ENCODE measurements around the gene TBC1D22A.

Gene TBC1D22A

DNA sequence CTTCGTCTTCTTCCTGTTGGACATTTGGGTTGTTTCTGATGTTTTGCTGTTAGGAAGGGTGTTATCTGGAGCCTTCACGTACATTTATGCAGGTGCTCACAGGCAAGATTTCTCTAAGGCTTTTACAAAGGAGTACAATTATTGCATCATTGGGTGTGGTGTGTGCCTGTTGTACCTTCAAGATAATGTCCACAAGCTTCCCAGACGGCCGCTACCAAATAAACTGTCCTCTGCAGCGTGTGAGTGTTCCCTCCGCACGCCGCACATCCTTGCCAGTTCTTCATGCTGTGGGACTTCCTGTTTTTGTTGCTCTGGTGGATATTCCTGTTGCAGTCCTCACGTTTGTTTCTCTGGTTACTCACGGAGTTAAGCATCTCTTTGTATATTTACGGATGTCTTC is 133.3 kb downstream of the TBC1D22A start:
- DNase-seq (ENCODE audit: low read depth in 2 of 2) = no peak
- TF ChIP-seq, protein P1, sequence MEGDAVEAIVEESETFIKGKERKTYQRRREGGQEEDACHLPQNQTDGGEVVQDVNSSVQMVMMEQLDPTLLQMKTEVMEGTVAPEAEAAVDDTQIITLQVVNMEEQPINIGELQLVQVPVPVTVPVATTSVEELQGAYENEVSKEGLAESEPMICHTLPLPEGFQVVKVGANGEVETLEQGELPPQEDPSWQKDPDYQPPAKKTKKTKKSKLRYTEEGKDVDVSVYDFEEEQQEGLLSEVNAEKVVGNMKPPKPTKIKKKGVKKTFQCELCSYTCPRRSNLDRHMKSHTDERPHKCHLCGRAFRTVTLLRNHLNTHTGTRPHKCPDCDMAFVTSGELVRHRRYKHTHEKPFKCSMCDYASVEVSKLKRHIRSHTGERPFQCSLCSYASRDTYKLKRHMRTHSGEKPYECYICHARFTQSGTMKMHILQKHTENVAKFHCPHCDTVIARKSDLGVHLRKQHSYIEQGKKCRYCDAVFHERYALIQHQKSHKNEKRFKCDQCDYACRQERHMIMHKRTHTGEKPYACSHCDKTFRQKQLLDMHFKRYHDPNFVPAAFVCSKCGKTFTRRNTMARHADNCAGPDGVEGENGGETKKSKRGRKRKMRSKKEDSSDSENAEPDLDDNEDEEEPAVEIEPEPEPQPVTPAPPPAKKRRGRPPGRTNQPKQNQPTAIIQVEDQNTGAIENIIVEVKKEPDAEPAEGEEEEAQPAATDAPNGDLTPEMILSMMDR (IDR thresholded peaks at IDR 0.05; ENCODE audit: low read depth, low read length) = no peak
- no peak overlapping the region for H3K4me3 ChIP-seq (replicated peaks in 1 of 2; ENCODE audit: low read depth in 2 of 2, low read length in 2 of 2)

DNA sequence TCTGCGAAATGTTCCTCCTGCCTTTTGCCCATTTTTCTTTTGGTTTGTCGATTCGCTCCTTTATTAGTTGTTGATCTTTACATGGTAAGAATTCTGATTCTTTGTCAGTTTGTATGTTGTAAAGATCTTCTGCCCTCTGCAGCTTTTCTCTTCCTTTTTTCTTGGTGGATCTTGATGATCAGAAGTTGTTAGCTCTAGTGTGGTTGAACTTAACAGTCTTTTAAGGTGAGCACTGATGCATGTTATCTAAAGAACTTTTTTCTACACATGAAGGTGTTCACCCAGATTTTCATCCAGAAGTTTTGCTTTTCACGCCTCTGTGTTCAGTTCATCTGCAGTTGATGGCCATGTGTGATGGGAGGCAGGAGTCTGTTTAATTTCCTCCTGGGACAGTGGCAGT is 133.7 kb downstream of the TBC1D22A start:
- TF ChIP-seq, protein P1 (IDR thresholded peaks at IDR 0.05; ENCODE audit: low read depth, low read length) = no peak
- no peak overlapping the region for H3K4me3 ChIP-seq (replicated peaks in 1 of 2; ENCODE audit: low read depth in 2 of 2, low read length in 2 of 2)
- DNase-seq (ENCODE audit: low read depth in 2 of 2) = no peak

DNA sequence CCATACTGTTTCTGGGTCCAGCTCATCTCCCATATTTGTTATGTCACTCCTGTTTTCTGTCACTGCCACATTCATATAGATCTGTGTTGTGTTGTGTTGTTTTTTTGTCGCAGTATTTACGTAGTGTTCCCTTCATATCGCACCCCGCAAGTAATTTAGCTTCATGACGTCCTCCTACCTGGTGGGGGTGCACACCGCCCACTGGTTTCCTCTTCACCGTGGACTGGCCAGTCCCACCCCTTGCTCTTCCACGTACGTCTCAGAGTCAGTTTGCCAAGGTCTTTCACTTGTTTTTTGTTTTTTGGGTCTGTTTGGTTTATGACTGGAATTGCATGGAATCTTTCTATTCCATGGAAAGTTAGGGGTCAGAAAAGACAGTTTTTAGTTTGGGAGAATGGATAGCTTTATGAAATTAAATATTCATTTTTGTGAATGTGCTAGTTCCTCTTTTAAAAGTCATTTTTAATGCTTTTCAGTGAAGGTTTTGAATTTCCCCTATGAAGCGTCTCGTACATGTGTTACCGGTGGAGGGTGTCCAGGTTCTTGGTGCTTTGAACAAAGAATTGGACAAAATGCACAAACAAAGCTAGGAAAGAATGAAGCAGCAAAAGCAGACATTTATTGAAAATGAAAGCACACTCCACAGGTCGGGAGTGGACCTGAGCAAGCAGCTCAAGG is 134.3 kb downstream of the TBC1D22A start:
- H3K4me3 ChIP-seq (replicated peaks in 1 of 2; ENCODE audit: low read depth in 2 of 2, low read length in 2 of 2) = no peak overlapping the region
- TF ChIP-seq, protein P1 (IDR thresholded peaks at IDR 0.05; ENCODE audit: low read depth, low read length) = no peak
- DNase-seq (ENCODE audit: low read depth in 2 of 2) = no peak

DNA sequence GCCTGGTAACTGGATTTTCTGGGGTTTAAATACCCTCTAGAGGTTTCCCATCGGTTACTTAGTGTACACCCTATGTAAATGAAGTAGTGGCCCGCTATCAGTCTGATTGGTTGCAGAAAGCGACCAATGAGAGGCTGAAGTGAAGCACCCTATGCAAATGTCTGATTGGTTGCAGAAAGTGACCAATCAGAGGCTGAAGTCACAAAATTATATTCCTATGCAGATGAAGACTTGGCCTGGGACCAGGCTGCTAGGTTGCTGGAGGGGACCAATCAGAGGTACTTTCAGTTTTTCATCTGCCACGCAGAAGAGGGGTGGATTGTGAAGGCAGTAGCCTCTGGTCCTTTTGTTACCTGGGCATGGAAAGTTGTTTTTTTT is 134.8 kb downstream of the TBC1D22A start:
- no peak overlapping the region for H3K4me3 ChIP-seq (replicated peaks in 1 of 2; ENCODE audit: low read depth in 2 of 2, low read length in 2 of 2)
- DNase-seq (ENCODE audit: low read depth in 2 of 2) = no peak
- TF ChIP-seq, protein P1 (IDR thresholded peaks at IDR 0.05; ENCODE audit: low read depth, low read length) = no peak

DNA sequence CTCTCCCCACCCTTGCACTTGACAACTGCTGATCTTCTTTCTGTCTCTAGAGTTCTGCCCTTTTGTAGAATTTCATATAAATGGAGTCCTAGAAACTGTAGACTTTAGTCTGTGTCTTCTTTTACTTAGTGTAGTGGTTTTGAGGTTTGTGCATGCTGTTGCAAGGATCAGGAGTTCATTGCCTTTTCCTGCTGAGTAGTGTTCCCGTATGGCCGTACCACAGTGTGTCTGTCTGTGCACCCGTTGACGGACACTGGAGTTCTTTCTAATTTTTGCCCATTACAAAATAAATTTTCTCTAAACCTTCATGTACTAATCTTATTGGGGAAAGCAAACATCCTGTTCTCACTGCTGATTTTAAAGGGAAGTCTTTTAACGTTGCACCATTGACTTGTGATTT is 138.1 kb downstream of the TBC1D22A start:
- DNase-seq (ENCODE audit: low read depth in 2 of 2) = no peak
- TF ChIP-seq, protein P1 (IDR thresholded peaks at IDR 0.05; ENCODE audit: low read depth, low read length) = no peak
- H3K4me3 ChIP-seq (replicated peaks in 1 of 2; ENCODE audit: low read depth in 2 of 2, low read length in 2 of 2) = no peak overlapping the region

DNA sequence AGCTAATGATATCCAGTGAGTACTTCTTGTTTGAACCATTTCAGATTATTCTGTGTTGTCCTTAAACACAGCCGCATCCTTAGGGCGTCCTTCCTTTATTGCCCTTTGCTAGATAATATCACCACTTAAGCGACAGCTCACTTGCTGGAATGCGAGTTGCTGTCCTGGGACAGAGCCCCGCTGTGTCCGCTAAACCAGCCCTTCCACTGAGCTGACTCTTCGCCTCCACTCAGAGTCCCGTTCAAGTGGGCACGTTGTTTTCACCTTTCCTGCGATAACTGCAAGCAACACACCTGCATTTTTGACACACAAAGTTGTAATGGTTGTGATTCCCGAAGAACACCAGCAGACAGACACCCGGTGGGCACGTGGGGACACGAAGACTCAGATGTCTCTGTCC is 140.0 kb downstream of the TBC1D22A start:
- DNase-seq (ENCODE audit: low read depth in 2 of 2) = no peak
- TF ChIP-seq, protein P1 (IDR thresholded peaks at IDR 0.05; ENCODE audit: low read depth, low read length) = no peak
- H3K4me3 ChIP-seq (replicated peaks in 1 of 2; ENCODE audit: low read depth in 2 of 2, low read length in 2 of 2) = no peak overlapping the region
